KG1 (cell line): ENCODE results near the gene CPNE9.

ENCODE experiments used
- DNase-seq: peaks from one replicate; lab custom pipeline; 2025; lab: John Stamatoyannopoulos, UW

CPNE9 gene

GRCh38 chr3:9778143-9779074 is 74.8 kb downstream of the CPNE9 start:
- no peak for DNase-seq

GRCh38 chr3:9779075-9779593 is 75.5 kb downstream of the CPNE9 start:
- DNase-seq, result no peak
